Measurements from ENCODE around the gene GALNT10.

- TF ChIP-seq POLR2A (IDR thresholded peaks at IDR 0.05; ENCODE audit: low read depth, low read length) (no peak), CTCF (conservative IDR thresholded peaks at IDR 0.05; ENCODE audit: low read depth, low read length) (no peak), MXI1 (IDR thresholded peaks at IDR 0.05; ENCODE audit: borderline replicate concordance, low read depth, low read length) (no peak), CHD1 (IDR thresholded peaks at IDR 0.05; ENCODE audit: low read depth, low read length) (no peak), USF2 (IDR thresholded peaks at IDR 0.05; ENCODE audit: low read depth, low read length) (no peak), BHLHE40 (IDR thresholded peaks at IDR 0.05; ENCODE audit: low read depth, low read length) (no peak), NFE2L2 (IDR thresholded peaks at IDR 0.05; ENCODE audit: low read depth, low read length) (no peak), MAFK (IDR thresholded peaks at IDR 0.05; ENCODE audit: low read depth, low read length) (no peak), MAZ (IDR thresholded peaks at IDR 0.05; ENCODE audit: borderline replicate concordance, low read depth, low read length) (no peak), SMC3 (IDR thresholded peaks at IDR 0.05; ENCODE audit: low read depth, low read length) (no peak)
Measured at GRCh38 chr5:154276261-154276972, 85.9 kb downstream of the GALNT10 start.

Measured in IMR-90 (cell line).